D721Med (cell line): Measurements from ENCODE around the gene CARHSP1.
"Not testable (repeated sequence)": the region's sequence is repeated elsewhere in the genome, so short reads cannot be mapped to it uniquely, and the experiment has no call there.

Experiments used
- DNase-seq: peaks from one replicate; pipeline ENCODE4 v3.0.0; 2011; ENCODE audit warnings: low spot score; ENCODE audit not compliant: insufficient read length
- FAIRE-seq: peaks from 2 replicates; lab custom pipeline; 2011; peaks lifted over from hg19 to GRCh38; lab: Jason Lieb, UNC
- CTCF ChIP-seq: IDR thresholded peaks from 2 replicates; pipeline ENCODE4 v1.5.1; 2012; ENCODE audit warnings: mild to moderate bottlenecking, control low read depth; ENCODE audit not compliant: insufficient read depth; ENCODE audit errors: missing control alignments

Gene CARHSP1

GRCh38 chr16:8878523-8878911 lies 9.7 kb upstream of the CARHSP1 start:
- FAIRE-seq, result no peak
- DNase-seq, result no peak
- no peak for TF ChIP-seq CTCF

- no peak for FAIRE-seq
- no peak for TF ChIP-seq CTCF
- no peak for DNase-seq
Observed at GRCh38 chr16:8877894-8878522, 9.2 kb upstream of the CARHSP1 start.

GRCh38 chr16:8875317-8875716 lies 6.5 kb upstream of the CARHSP1 start:
- not testable (repeated sequence) for DNase-seq, FAIRE-seq

GRCh38 chr16:8874388-8874787 lies 5.6 kb upstream of the CARHSP1 start:
- FAIRE-seq, result no peak
- no peak for TF ChIP-seq CTCF

GRCh38 chr16:8873866-8874195 lies 5.0 kb upstream of the CARHSP1 start:
- not testable (repeated sequence) for DNase-seq, FAIRE-seq

More at GRCh38 chr16:8874388-8874787, 5.6 kb upstream of the CARHSP1 start:
- no peak for DNase-seq

- TF ChIP-seq CTCF, result no peak
- FAIRE-seq (no peak), DNase-seq (no peak)
Observed at GRCh38 chr16:8872967-8873865, 4.4 kb upstream of the CARHSP1 start.

GRCh38 chr16:8872071-8872470 lies 3.3 kb upstream of the CARHSP1 start:
- FAIRE-seq (no peak), DNase-seq (no peak)
- TF ChIP-seq CTCF, result no peak

GRCh38 chr16:8869988-8870241 lies 1.1 kb upstream of the CARHSP1 start:
- FAIRE-seq, DNase-seq: not testable (repeated sequence)
